ENCODE measurements around the gene BCO2. TPM values are rescaled to one million over a fixed set of nuclear protein-coding genes. Genes with fewer than 3 reads are reported as not detected.
A peak's percentile ranks its signal among the peaks of the same experiment; 100 is the strongest.

Gene BCO2
- total RNA-seq, 2 donors from 2014 or later = 1.4 to 4.5 TPM

DNA sequence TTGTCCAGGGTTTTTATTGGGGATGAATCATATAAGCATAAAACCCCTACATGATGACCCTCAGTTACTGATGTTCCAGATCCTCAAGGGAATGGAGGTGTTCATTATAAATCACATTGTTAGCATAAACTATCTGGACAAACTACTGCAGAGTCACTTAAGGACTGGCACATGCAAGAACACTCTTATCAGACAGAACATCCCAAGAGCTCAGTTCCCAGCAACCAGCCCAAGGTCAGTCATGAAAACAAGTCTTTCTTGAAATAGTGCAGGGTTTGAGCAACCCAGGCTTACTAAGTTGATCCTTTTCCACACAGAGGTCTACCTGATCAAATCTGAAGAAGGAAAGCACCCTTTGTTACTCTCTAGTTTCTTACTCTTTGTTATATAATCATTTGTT lies 37.4 kb downstream of the BCO2 start:
- Mint-ChIP-seq H3K4me1 (ENCODE audit: low read depth in 2 of 2) (peaks cover 0 to 11% of the 10 kb centered on the region in 2 donors), H3K27ac (no peak overlapping the region), H3K4me3 (no peak overlapping the region), H3K36me3 (no peaks in the 10 kb centered on the region), H3K27me3 (peaks cover 0 to 4% of the 10 kb centered on the region in 2 donors), H3K9me3 (no peaks in the 10 kb centered on the region)
- ATAC-seq (no peak), DNase-seq (ENCODE audit: low spot score) (no peak)

DNA sequence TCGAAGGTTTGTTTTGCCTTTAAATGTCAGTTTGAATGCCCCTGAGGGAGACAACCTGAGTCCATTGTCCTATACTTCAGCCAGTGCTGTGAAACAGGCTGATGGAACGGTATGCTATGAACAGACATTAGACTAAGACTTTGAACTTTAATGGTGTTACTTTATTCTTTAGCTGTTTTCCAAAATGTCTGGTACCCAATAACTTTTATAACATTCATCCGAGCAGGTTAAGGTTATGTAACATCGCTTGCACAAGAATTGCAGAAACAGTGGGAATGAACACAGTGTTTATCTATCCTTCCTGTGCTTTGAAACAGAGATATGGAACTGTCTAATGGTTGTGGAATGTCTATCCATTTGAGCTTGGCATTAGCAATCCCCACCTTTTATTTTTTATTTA lies 38.4 kb downstream of the BCO2 start:
- Mint-ChIP-seq H3K27me3 (peaks cover 0 to 4% of the 10 kb centered on the region in 2 donors), H3K27ac (no peak overlapping the region), H3K4me3 (no peak overlapping the region), H3K9me3 (no peaks in the 10 kb centered on the region), H3K4me1 (ENCODE audit: low read depth in 2 of 2) (peaks cover 0 to 11% of the 10 kb centered on the region in 2 donors), H3K36me3 (no peaks in the 10 kb centered on the region)
- ATAC-seq (no peak), DNase-seq (ENCODE audit: low spot score) (no peak)

DNA sequence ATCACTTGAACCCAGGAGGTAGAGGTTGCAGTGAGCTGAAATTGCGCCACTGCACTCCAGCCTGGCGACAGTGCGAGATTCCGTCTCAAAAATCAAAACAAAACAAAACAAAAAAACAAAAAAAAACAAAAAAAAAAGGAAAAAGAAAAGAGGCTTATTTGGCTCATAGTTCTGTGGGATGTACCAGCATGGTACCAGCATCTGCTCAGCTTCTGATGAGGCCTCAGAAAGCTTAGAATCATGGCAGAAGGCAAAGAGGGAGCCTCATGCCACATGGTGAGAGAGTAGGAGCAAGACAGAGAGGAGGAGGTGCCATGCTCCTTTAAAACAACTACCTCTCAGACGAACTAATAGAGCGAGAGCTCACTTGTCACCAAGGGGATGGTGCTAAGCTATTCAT lies 40.3 kb downstream of the BCO2 start:
- Mint-ChIP-seq H3K9me3 (no peaks in the 10 kb centered on the region), H3K4me3 (no peak overlapping the region), H3K27me3 (no peaks in the 10 kb centered on the region), H3K4me1 (ENCODE audit: low read depth in 2 of 2) (peaks cover 4 to 11% of the 10 kb centered on the region in 2 donors), H3K36me3 (no peaks in the 10 kb centered on the region), H3K27ac (no peak overlapping the region)
- DNase-seq (ENCODE audit: low spot score) = no peak
- peak in 1 of 2 donors; percentile 37 for ATAC-seq

DNA sequence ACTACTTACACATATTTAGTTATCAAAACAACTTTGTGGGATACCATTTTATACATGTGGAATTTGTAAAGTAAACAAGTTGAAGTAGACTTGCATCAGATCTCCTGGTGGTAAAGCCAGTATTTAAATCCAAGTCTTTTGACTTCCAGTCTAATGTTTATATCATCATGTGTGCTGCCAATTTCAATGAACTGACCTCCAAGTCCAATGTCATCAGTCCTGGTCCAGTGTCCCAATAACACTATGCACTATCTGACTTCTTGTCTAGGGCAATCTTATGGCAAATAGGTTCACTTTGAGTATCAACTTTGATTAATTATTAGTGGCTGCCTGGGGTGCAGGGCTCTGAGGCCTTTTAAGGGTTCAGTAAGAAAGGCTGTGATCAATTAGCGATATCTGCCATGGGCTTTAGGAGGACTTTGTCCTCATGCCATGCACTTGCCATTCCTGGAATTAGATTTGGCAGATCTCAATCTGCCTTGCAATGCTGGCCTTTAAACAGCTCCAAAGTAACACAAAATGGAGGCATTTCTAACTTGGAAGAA lies 41.3 kb downstream of the BCO2 start:
- H3K27ac Mint-ChIP-seq = no peak overlapping the region
- H3K27me3 Mint-ChIP-seq = no peaks in the 10 kb centered on the region
- peaks cover 4 to 6% of the 10 kb centered on the region in 2 donors for H3K4me1 Mint-ChIP-seq (ENCODE audit: low read depth in 2 of 2)
- no peak overlapping the region for H3K4me3 Mint-ChIP-seq
- ATAC-seq = no peak
- no peaks in the 10 kb centered on the region for H3K9me3 Mint-ChIP-seq
- H3K36me3 Mint-ChIP-seq = no peaks in the 10 kb centered on the region
- DNase-seq (ENCODE audit: low spot score) = no peak

DNA sequence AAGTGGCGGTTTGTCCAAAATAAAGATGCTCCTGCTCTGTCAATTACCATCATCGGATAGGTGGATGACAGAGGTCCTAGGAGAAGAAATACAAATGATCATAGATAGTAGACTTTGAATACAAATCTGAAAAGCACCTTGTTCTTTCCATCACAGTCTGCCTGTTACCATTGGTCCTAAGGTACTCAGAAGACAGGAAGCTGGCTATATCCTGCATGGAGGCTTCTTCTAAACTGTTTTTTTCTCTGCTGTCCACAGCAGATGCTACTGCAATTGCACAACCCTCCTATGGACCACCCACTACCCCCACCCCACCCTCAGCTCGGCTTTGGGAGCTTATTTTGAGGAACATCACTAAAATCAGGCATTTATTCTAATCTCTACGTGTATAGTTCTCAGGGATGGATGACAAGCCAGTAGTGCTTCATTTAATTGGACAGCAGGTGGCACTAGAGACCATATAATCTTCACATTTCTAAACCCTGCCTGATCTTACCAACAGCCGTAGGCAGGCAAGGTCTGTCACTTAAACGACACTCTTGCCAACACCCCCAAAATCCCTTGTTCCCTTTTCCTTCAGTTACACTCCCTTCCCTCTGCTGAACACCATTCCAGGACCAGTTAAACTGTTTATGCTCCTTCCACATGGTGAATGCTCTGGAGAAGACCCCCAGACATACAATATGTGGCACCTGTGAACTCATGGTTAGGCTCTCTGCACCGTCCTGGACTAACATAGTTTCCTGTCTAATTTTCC lies 44.3 kb downstream of the BCO2 start:
- ATAC-seq (peak; percentile 91 to 94), DNase-seq (ENCODE audit: low spot score) (peak; percentile 63)
- H3K4me1 Mint-ChIP-seq (ENCODE audit: low read depth in 2 of 2) = peaks cover 3 to 4% of the 10 kb centered on the region in 2 donors
- no peaks in the 10 kb centered on the region for H3K27me3 Mint-ChIP-seq
- H3K4me3 Mint-ChIP-seq = no peak overlapping the region
- no peaks in the 10 kb centered on the region for H3K36me3 Mint-ChIP-seq
- no peak overlapping the region for H3K27ac Mint-ChIP-seq
- H3K9me3 Mint-ChIP-seq = no peaks in the 10 kb centered on the region

DNA sequence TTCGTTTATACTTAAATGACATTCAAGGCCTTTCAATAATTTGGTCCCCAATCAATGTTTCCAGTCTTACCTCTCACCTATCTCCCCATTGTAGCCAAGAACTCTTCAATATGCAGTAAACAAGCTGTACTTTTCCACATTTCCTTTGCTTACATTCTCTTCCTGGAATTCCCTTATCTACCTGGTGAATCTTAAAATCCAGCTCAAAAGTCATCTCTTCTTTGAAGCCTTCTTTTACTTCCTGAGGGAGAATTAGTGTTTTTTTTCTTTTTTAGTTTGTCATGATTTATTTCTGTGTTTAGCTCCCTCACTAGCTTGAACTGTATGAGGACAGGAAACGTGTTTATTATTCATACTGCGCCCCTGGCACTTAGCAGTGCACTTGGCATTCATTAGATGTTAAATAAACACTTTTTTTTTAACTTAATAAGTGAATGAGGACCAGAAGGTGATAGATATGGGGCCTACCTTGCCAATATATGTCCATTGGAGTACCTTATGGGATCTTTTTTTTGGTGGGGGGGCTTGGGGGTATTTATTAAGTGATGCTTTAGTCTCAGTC lies 46.0 kb downstream of the BCO2 start:
- H3K36me3 Mint-ChIP-seq = no peaks in the 10 kb centered on the region
- H3K9me3 Mint-ChIP-seq = no peaks in the 10 kb centered on the region
- no peak for ATAC-seq
- H3K27ac Mint-ChIP-seq = no peak overlapping the region
- H3K4me3 Mint-ChIP-seq = no peak overlapping the region
- peaks cover 4 to 9% of the 10 kb centered on the region in 2 donors for H3K4me1 Mint-ChIP-seq (ENCODE audit: low read depth in 2 of 2)
- H3K27me3 Mint-ChIP-seq = no peaks in the 10 kb centered on the region
- no peak for DNase-seq (ENCODE audit: low spot score)

DNA sequence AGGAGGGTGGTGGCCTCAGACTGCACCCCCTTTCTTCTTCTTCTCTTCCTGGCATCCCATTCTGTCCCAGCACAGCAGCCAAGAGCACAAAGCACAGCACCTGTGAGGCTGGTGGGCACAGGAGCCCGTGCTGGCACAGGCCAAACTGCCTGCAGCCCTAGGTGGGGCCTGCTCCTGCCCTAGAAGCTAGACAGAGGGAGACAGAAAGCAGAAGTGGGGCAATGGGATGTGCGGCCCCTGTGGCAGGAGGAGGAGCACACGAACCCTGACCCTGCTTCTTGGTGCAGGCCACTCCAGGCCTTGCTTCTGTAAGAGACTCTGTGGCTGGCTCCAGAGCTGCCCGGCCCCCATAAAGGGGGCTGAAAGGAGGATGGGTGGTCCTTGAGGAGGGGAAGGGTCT lies 47.0 kb downstream of the BCO2 start:
- no peaks in the 10 kb centered on the region for H3K9me3 Mint-ChIP-seq
- no peak overlapping the region for H3K4me3 Mint-ChIP-seq
- no peaks in the 10 kb centered on the region for H3K36me3 Mint-ChIP-seq
- H3K27me3 Mint-ChIP-seq = no peaks in the 10 kb centered on the region
- peaks cover 7 to 15% of the 10 kb centered on the region in 2 donors for H3K4me1 Mint-ChIP-seq (ENCODE audit: low read depth in 2 of 2)
- ATAC-seq (no peak), DNase-seq (ENCODE audit: low spot score) (no peak)
- no peak overlapping the region for H3K27ac Mint-ChIP-seq

DNA sequence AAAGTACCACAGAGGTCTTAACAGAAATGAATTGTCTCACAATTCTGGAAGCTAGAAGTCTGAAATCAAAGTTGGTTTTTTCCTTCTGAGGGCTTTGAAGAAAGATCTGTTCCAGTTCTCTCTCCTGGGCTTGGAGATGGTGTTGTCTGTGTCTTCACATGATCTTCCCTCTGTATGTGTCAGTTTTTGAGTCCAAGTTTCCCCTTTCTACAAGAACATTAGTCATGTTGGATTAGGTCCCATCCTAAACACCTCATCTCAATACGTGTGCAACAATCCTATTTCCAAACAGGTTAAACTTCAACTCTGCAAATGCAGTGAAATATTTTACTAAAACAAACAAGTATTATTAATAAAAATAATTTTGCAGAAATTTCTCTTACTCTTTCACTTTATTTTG lies 47.8 kb downstream of the BCO2 start:
- ATAC-seq (no peak), DNase-seq (ENCODE audit: low spot score) (no peak)
- no peaks in the 10 kb centered on the region for H3K27me3 Mint-ChIP-seq
- H3K4me1 Mint-ChIP-seq (ENCODE audit: low read depth in 2 of 2) = peaks cover 11 to 23% of the 10 kb centered on the region in 2 donors
- H3K9me3 Mint-ChIP-seq = no peaks in the 10 kb centered on the region
- H3K4me3 Mint-ChIP-seq = no peak overlapping the region
- H3K36me3 Mint-ChIP-seq = peaks cover 2% of the 10 kb centered on the region
- H3K27ac Mint-ChIP-seq = no peak overlapping the region

DNA sequence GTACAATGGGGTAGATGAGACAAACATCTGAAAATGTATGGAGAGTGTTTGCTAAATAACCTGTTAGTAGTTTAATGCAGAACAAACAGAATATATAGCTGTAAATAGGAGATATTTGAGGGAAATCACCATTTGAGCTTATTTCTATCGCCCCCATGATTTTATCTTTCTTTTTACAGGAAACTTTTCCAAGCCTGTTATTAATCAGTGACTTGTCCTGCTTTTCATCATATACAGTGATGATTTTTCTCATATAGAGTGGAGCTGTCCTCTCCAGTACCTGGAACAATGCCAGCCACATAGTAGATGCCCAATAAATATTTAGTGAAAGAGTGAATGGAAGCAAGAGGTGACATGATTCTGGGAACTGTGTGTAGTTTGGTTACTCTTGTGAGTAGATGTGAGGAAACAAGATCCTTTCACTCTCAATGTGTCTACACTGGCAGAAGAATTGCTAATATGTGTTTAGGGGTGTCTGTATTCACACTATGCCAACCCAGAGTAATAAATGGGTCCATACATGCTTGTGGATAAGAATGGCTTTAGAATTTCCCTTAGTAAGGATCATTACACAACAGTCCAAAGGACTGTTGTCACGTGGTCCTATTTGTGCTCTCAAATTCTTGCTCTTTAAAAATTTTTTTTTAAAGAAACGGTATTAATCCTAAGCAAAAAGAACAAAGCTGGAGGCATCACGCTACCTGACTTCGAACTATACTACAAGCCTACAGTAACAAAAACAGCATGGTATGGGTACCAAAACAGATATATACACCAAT lies 48.6 kb downstream of the BCO2 start:
- no peaks in the 10 kb centered on the region for H3K27me3 Mint-ChIP-seq
- peak overlapping the region; percentile 39 for H3K4me3 Mint-ChIP-seq

DNA sequence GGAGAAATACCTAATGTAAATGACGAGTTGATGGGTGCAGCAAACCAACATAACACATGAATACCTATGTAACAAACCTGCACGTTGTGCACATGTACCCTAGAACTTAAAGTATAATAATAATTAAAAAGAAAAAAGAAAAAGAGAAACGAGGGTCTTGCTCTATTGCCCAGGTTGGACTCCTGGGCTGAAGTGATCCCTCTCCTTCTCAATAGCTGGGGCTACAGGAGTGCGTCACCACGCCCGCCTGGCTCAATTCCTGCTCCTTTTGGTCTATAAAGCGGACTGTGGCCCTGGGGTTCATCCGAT lies 50.4 kb downstream of the BCO2 start:
- DNase-seq (ENCODE audit: low spot score) (no peak), ATAC-seq (no peak)
- peaks cover 12 to 31% of the 10 kb centered on the region in 2 donors for H3K4me1 Mint-ChIP-seq (ENCODE audit: low read depth in 2 of 2)
- H3K36me3 Mint-ChIP-seq = peaks cover 18% of the 10 kb centered on the region
- no peaks in the 10 kb centered on the region for H3K9me3 Mint-ChIP-seq
- H3K27me3 Mint-ChIP-seq = no peaks in the 10 kb centered on the region
- H3K27ac Mint-ChIP-seq = peak overlapping the region; percentile 84 to 90
- H3K4me3 Mint-ChIP-seq = peak overlapping the region; percentile 92

More for the DNA sequence above, 48.6 kb downstream of the BCO2 start:
- no peak for ATAC-seq
- DNase-seq (ENCODE audit: low spot score) = no peak
- H3K27ac Mint-ChIP-seq = peak overlapping the region; percentile 61 to 84
- H3K9me3 Mint-ChIP-seq = no peaks in the 10 kb centered on the region
- H3K36me3 Mint-ChIP-seq = peaks cover 10% of the 10 kb centered on the region
- peaks cover 16 to 31% of the 10 kb centered on the region in 2 donors for H3K4me1 Mint-ChIP-seq (ENCODE audit: low read depth in 2 of 2)

DNA sequence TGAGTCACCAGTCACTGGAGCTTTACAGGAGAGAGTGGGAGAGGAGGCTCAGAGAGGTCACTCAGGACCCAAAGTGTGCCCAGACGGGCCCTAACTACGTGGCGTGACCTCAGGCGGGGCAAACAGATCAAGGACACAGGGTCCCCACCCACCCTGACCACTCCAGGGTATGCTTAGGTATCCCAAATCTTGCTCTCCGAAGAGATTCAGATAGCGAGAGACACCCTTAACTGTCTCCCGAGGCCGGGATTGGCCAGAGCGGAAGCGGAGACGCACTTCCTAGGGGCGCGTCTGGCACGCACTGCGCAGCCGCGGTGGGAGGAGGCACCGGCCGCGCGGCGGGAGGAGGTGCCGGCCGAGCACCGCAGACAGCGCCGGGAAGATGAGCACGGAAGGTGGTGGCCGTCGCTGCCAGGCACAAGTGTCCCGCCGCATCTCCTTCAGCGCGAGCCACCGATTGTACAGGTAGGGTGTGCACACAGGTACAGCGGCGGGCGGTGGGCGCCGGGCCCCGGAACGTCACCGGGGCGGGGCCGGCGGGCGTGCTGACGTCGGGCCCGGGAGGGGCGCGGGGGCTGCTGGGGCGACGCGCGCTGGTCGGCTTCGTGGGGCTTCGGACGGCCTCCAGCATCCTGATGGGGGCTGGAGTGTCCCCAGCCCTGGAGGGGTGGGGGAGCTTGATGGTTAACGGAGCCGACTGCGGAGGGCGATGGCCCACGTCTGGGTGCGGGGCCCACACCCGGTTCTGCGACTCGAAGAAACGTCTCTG lies 50.9 kb downstream of the BCO2 start, which contains the start of gene PTS:
Gene PTS, plus strand, starts transcription at position 367 of the 769 bp plus-strand sequence. Its CDS starts 16 bp downstream, at position 383.
- Mint-ChIP-seq H3K27me3 (no peaks in the 10 kb centered on the region), H3K27ac (peak within 1 kb of the TSS; percentile 84 to 90), H3K9me3 (no peaks in the 10 kb centered on the region), H3K36me3 (peaks cover 18% of the 10 kb centered on the region), H3K4me1 (ENCODE audit: low read depth in 2 of 2) (peaks cover 15 to 31% of the 10 kb centered on the region in 2 donors), H3K4me3 (peak within 1 kb of the TSS; percentile 92)
- DNase-seq (ENCODE audit: low spot score) (peak; percentile 91), ATAC-seq (peak; percentile 96 to 97)

DNA sequence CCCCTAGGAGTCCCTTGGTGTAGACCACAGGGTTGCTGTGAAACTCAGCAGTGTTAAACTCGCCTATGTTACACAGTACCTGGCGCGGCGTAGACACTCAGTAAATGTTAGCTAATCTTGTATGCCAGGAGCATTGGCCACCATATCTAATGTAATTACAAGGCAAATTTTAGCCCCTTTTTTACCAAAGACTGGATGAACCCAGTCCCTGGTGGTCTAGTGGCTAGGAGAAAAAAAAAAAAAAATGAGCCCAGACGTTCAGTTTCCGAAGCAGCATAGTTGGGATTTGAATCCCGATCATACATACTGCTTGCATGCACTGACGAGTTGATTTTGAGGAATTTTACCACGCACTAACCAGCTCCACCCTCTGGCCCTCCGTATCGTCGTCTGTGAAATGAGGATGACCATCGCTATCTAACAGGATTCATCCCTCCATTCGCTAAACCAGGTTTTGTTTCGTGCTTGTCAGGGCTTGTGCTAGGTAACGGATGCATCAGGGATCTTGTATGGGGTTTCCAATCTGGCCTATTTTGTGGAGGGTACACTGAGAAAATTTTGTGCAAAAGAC lies 51.6 kb downstream of the BCO2 start:
- peak; percentile 78 to 82 for ATAC-seq
- H3K9me3 Mint-ChIP-seq = no peaks in the 10 kb centered on the region
- no peak for DNase-seq (ENCODE audit: low spot score)
- H3K4me1 Mint-ChIP-seq (ENCODE audit: low read depth in 2 of 2) = peaks cover 15 to 31% of the 10 kb centered on the region in 2 donors
- H3K36me3 Mint-ChIP-seq = peaks cover 18% of the 10 kb centered on the region
- H3K27ac Mint-ChIP-seq = peak overlapping the region; percentile 84 to 90
- peak overlapping the region; percentile 92 for H3K4me3 Mint-ChIP-seq
- H3K27me3 Mint-ChIP-seq = no peaks in the 10 kb centered on the region

DNA sequence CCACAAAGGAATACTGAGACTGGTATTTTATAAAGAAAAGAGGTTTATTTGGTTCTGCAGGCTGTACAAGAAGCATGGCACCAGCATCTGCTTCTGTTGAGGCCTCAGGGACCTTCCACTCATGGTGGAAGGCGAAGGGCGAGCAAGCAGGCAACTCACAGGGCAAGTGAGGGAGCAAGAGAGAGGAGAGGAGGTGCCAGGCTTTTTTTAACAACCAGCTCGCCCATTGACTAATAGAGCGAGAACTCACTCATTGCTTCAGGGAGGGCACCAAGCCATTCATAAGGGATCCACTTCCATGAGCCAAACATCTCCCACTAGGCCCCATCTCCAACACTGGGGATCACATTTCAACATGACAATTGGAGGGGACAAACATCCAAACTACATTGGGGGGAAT lies 52.2 kb downstream of the BCO2 start:
- Mint-ChIP-seq H3K4me3 (peak overlapping the region; percentile 92), H3K27ac (peak overlapping the region; percentile 84 to 90), H3K36me3 (peaks cover 18% of the 10 kb centered on the region), H3K27me3 (no peaks in the 10 kb centered on the region), H3K4me1 (ENCODE audit: low read depth in 2 of 2) (peaks cover 15 to 31% of the 10 kb centered on the region in 2 donors), H3K9me3 (no peaks in the 10 kb centered on the region)
- no peak for ATAC-seq
- no peak for DNase-seq (ENCODE audit: low spot score)
